ENCODE results near the gene DNAJC6. TPM values are rescaled to one million over a fixed set of nuclear protein-coding genes. Genes with fewer than 3 reads are reported as not detected.

DNAJC6 gene
- total RNA-seq, 1 donor, result 19.7 TPM

DNA sequence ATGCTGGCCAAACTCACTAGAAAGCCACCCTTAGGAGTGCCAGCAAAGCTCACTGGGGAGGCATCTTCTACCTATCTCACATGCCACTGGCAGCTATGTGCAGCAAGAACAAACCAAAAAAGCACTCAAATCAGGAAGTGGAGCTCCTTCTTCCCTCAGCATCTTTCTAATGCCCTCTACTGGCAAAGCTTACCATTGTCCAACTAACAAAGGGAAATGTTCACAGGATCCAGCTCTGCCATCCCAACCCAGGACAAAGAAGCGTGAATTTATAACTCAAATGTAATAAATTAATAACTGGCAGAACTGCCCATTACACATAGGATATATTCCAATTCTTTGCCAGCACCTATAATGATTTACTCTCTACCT lies 150.0 kb downstream of the DNAJC6 start:
- peak in 2 of 3 donors; percentile 26 to 58 for DNase-seq (ENCODE audit: low read depth in 2 of 3, low spot score in 2 of 3)

Small RNA genes lying within 50 kb of the gene (small RNA-seq; reads per million reads assigned to genes)
- not detected for gene COX6CP13
- gene RNU2-15P, result not detected

Other genes with a start within 250 kb of the DNAJC6 start
- gene AK4, start 161.3 kb upstream of the DNAJC6 start, total RNA-seq, result 11.6 TPM
- gene LEPR, start 111.1 kb downstream of the DNAJC6 start, total RNA-seq, result 3.5 TPM
- gene LEPROT, start 111.1 kb downstream of the DNAJC6 start, total RNA-seq, result 59.5 TPM

All from hematopoietic multipotent progenitor cell (in vitro differentiated cells).